OCI-LY3 (cell line): ENCODE data around the gene RNF11.

Experiments used
- H2AFZ ChIP-seq: fragments of 200-600, 300-600 bp; shearing (Covaris generic); 2 replicates; pipeline ENCODE4 v1.6.0; 2014; ENCODE audit warnings: antibody characterized with exemption, low read depth, low read length
- H3K27ac ChIP-seq: fragments of 200-600, 300-600 bp; sonication (generic); 2 replicates; pipeline ENCODE4 v1.5.1; 2014; ENCODE audit warnings: mild to moderate bottlenecking, low read length, moderate library complexity, mixed read lengths
- H3K27me3 ChIP-seq: fragments of 200-600, 300-600 bp; sonication (generic); 2 replicates; pipeline ENCODE4 v1.6.1; 2014; ENCODE audit warnings: low read depth, low read length, mixed read lengths
- H3K36me3 ChIP-seq: fragments of 200-600, 300-600 bp; sonication (generic); replicated peaks from 2 replicates; pipeline ENCODE3; 2014; ENCODE audit warnings: low read depth, low read length, mixed read lengths
- H3K4me1 ChIP-seq: fragments of 300-600, 200-600 bp; sonication (generic); 2 replicates; pipeline ENCODE4 v1.6.1; 2014; ENCODE audit warnings: low read length, mixed read lengths
- H3K4me2 ChIP-seq: fragments of 200-600, 300-600 bp; sonication (generic); 2 replicates; pipeline ENCODE4 v1.6.1; 2014; ENCODE audit warnings: low read length, mixed read lengths
- H3K4me3 ChIP-seq: fragments of 300-600, 200-600 bp; sonication (generic); 2 replicates; pipeline ENCODE4 v1.5.1; 2014; ENCODE audit warnings: antibody characterized with exemption, mild to moderate bottlenecking, low read length, moderate library complexity
- H3K79me2 ChIP-seq: fragments of 300-600, 200-600 bp; shearing (Covaris generic); 2 replicates; pipeline ENCODE4 v1.6.1; 2014; ENCODE audit warnings: mild to moderate bottlenecking, low read length, mixed read lengths
- H3K9ac ChIP-seq: fragments of 300-600, 200-600 bp; shearing (Covaris generic); 2 replicates; pipeline ENCODE4 v1.6.0; 2014; ENCODE audit warnings: mild to moderate bottlenecking, low read length, moderate library complexity
- H3K9me3 ChIP-seq: fragments of 200-600, 300-600 bp; shearing (Covaris generic); 2 replicates; pipeline ENCODE4 v1.6.1; 2014; ENCODE audit warnings: low read length, mixed read lengths; ENCODE audit not compliant: insufficient read depth
- H4K20me1 ChIP-seq: fragments of 200-600, 300-600 bp; sonication (generic); 2 replicates; pipeline ENCODE4 v1.6.1; 2016; ENCODE audit warnings: low read length, mixed read lengths; ENCODE audit not compliant: insufficient read depth
- CTCF ChIP-seq: fragments of 200-600, 300-600 bp; sonication (generic); IDR thresholded peaks from 2 replicates; pipeline ENCODE4 v1.5.1; 2014; ENCODE audit warnings: antibody characterized with exemption, low read length, low read depth
- EZH2phosphoT487 ChIP-seq: fragments of 200-600 bp; shearing (Covaris generic); IDR thresholded peaks from 2 replicates; pipeline ENCODE4 v1.6.1; 2018; ENCODE audit warnings: antibody characterized with exemption, mixed run types, low read depth

RNF11 gene

DNA sequence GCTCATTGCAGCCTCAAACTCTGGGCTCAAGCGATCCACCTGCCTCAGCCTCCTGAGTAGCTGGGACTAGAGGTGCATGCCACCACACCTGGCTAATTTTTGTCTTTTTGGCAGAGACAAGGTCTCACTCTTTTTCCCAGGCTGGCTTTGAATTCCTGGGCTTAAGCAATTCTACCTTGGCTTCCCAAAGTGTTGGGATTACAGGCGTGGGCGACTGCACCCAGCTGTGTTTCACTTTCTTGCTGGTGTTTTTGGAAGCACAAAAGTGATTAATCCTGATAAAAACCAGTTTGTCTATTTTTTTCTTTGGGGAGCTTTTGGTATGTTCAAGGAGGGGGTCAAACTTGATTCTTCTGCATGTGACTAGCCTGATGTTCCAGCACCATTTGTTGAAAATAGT, 19.3 kb downstream of the RNF11 start:
- Histone ChIP-seq H3K4me2 (no peak overlapping the region), H3K36me3 (no peaks in the 10 kb centered on the region), H3K27me3 (no peaks in the 10 kb centered on the region), H3K27ac (no peak overlapping the region), H3K79me2 (no peaks in the 10 kb centered on the region), H3K4me3 (no peak overlapping the region), H3K9ac (no peak overlapping the region), H3K9me3 (no peaks in the 10 kb centered on the region), H2AFZ (no peak overlapping the region), H3K4me1 (no peaks in the 10 kb centered on the region), H4K20me1 (no peaks in the 10 kb centered on the region; the same call in 1 of the 2 replicates)
- TF ChIP-seq CTCF (no peak), EZH2phosphoT487 (no peak)

GRCh38 chr1:51263147-51263877, 27.2 kb downstream of the RNF11 start:
- Histone ChIP-seq H3K9me3 (no peaks in the 10 kb centered on the region), H3K9ac (no peak overlapping the region), H3K27ac (no peak overlapping the region), H3K4me2 (no peak overlapping the region), H3K4me3 (no peak overlapping the region), H2AFZ (no peak overlapping the region), H3K36me3 (no peaks in the 10 kb centered on the region), H3K79me2 (no peaks in the 10 kb centered on the region), H3K27me3 (no peaks in the 10 kb centered on the region), H3K4me1 (peaks cover 8% of the 10 kb centered on the region), H4K20me1 (no peaks in the 10 kb centered on the region)
- TF ChIP-seq EZH2phosphoT487 (no peak), CTCF (no peak)

GRCh38 chr1:51264451-51264850, 28.4 kb downstream of the RNF11 start:
- H3K4me2 ChIP-seq: no peak overlapping the region
- H3K36me3 ChIP-seq: no peaks in the 10 kb centered on the region
- no peak overlapping the region for H2AFZ ChIP-seq
- H3K27ac ChIP-seq: no peak overlapping the region
- no peak overlapping the region for H3K4me3 ChIP-seq
- no peaks in the 10 kb centered on the region for H3K27me3 ChIP-seq
- no peaks in the 10 kb centered on the region for H4K20me1 ChIP-seq
- peaks cover 14% of the 10 kb centered on the region for H3K4me1 ChIP-seq
- no peaks in the 10 kb centered on the region for H3K9me3 ChIP-seq
- TF ChIP-seq CTCF: no peak
- no peak for TF ChIP-seq EZH2phosphoT487
- 0 out of 2 replicates have a peak, but pooled peaks cover 4% of the 10 kb centered on the region for H3K79me2 ChIP-seq
- H3K9ac ChIP-seq: no peak overlapping the region

DNA sequence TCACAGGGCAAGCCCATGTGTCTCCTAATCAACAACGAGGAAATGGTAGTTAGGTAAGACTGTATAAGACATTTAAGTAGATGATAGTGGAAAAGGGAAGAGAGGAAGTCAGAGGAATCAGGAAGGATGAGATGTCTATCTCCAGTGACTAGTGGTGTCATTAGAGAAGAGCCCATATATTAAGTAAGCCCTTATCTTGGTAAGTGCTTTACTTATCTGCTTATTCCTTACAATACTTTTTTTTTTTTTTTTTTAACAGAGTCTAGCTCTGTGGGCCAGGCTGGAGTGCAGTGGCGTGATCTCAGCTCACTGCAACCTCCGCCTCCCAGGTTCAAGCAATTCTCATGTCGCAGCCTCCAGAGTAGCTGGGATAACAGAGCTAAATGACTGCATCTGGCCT, 29.5 kb downstream of the RNF11 start:
- no peak overlapping the region for H2AFZ ChIP-seq
- H3K9me3 ChIP-seq: no peaks in the 10 kb centered on the region
- H3K27me3 ChIP-seq: no peaks in the 10 kb centered on the region
- H3K4me1 ChIP-seq: peaks cover 14% of the 10 kb centered on the region
- 0 out of 2 replicates have a peak, but pooled peaks cover 4% of the 10 kb centered on the region for H3K79me2 ChIP-seq
- H3K36me3 ChIP-seq: no peaks in the 10 kb centered on the region
- H4K20me1 ChIP-seq: no peaks in the 10 kb centered on the region
- H3K27ac ChIP-seq: no peak overlapping the region
- H3K4me3 ChIP-seq: no peak overlapping the region
- H3K9ac ChIP-seq: no peak overlapping the region
- TF ChIP-seq EZH2phosphoT487 (no peak), CTCF (no peak)
- H3K4me2 ChIP-seq: no peak overlapping the region
